Spinal cord (tissue), 10 donors: ENCODE results near the gene CIB4. TPM values are rescaled to one million over a fixed set of nuclear protein-coding genes. Genes with fewer than 3 reads are reported as not detected.

Experiments
- DNase-seq, 6 donors: peaks; one replicate each; pipeline versions ENCODE4 v3.0.0 to v3.0.0-alpha.2; 2013 to 2015; ENCODE audit warnings: low spot score in 6 of 6, low read depth in 4 of 6
- H3K27ac ChIP-seq: one replicate; pipeline ENCODE4 v1.5.1; 2013; ENCODE audit warnings: low read depth, low read length, control low read depth
- H3K27me3 ChIP-seq: one replicate; pipeline ENCODE4 v1.6.1; 2013; ENCODE audit warnings: low read length; ENCODE audit not compliant: control insufficient read depth, insufficient read depth
- H3K36me3 ChIP-seq: one replicate; pipeline ENCODE4 v1.6.1; 2013; ENCODE audit warnings: low read length; ENCODE audit not compliant: control insufficient read depth, insufficient read depth
- H3K4me1 ChIP-seq: one replicate; pipeline ENCODE4 v1.6.1; 2013; ENCODE audit warnings: low read length; ENCODE audit not compliant: control insufficient read depth, insufficient read depth
- H3K4me3 ChIP-seq: one replicate; pipeline ENCODE4 v1.5.1; 2013; ENCODE audit warnings: low read depth, low read length, control low read depth
- H3K9me3 ChIP-seq: one replicate; pipeline ENCODE4 v1.6.1; 2013; ENCODE audit warnings: low read length; ENCODE audit not compliant: control insufficient read depth, insufficient read depth
- WGBS: methylation state at CpG from one replicate; pipeline ENCODE4 v1.1.5; 2013; ENCODE audit warnings: missing lambda C conversion rate; ENCODE audit not compliant: insufficient coverage; 5-methylcytosine and 5-hydroxymethylcytosine counted together
- polyA plus RNA-seq, 2 donors: library from polyadenylated mRNA; unstranded; fragments of 120-200 nt; gene quantifications; one replicate each; pipeline ENCODE4 v1.2.1, GENCODE V29; 2013; ENCODE audit not compliant: insufficient read length in 2 of 2
- total RNA-seq, 2 donors: library from RNA; depleted of rRNA in 1 of 2; stranded (reverse); fragments of 120-200 nt in 1 of 2; fragments of >200 nt in 1 of 2; gene quantifications; one replicate each; pipeline versions ENCODE4 v1.2.3 to v1.2.4, GENCODE V29; 2013 to 2014
- donor health status: healthy.

The CIB4 gene
- total and polyA plus RNA-seq, 4 donors, result 0.27 to 0.83 (median 0.50) TPM; not detected in 1

GRCh38 chr2:26602575-26602974 lies 38.6 kb downstream of the CIB4 start:
- Histone ChIP-seq H3K36me3 (no peaks in the 10 kb centered on the region), H3K27me3 (no peaks in the 10 kb centered on the region), H3K9me3 (no peaks in the 10 kb centered on the region), H3K27ac (no peak overlapping the region), H3K4me3 (no peak overlapping the region), H3K4me1 (peaks cover 3% of the 10 kb centered on the region)
- no peak for DNase-seq
- 81% methylated on average over 2 of the region's 6 CpGs for WGBS

GRCh38 chr2:26599387-26599786 lies 41.8 kb downstream of the CIB4 start:
- Histone ChIP-seq H3K27me3 (no peaks in the 10 kb centered on the region), H3K4me3 (no peak overlapping the region), H3K9me3 (no peaks in the 10 kb centered on the region), H3K27ac (no peak overlapping the region), H3K36me3 (no peaks in the 10 kb centered on the region), H3K4me1 (peaks cover 10% of the 10 kb centered on the region)
- WGBS, result no CpG with 5 or more reads among the region's 2 CpGs
- no peak for DNase-seq

- DNase-seq, result no peak
- peaks cover 10% of the 10 kb centered on the region for H3K4me1 ChIP-seq
- H3K9me3 ChIP-seq, result no peaks in the 10 kb centered on the region
- H3K27me3 ChIP-seq, result no peaks in the 10 kb centered on the region
- H3K4me3 ChIP-seq, result no peak overlapping the region
- H3K36me3 ChIP-seq, result no peaks in the 10 kb centered on the region
- WGBS, result no CpG with 5 or more reads among the region's 4 CpGs
- no peak overlapping the region for H3K27ac ChIP-seq
These were observed 42.2 kb downstream of the CIB4 start for GRCh38 chr2:26598996-26599373.

GRCh38 chr2:26598336-26598995 lies 42.7 kb downstream of the CIB4 start:
- Histone ChIP-seq H3K36me3 (no peaks in the 10 kb centered on the region), H3K27ac (no peak overlapping the region), H3K27me3 (no peaks in the 10 kb centered on the region), H3K4me1 (peaks cover 10% of the 10 kb centered on the region), H3K4me3 (no peak overlapping the region), H3K9me3 (no peaks in the 10 kb centered on the region)
- DNase-seq, result no peak
- WGBS, result 60% methylated on average over 13 of the region's 13 CpGs

- Histone ChIP-seq H3K4me3 (no peak overlapping the region), H3K27me3 (no peaks in the 10 kb centered on the region), H3K36me3 (no peaks in the 10 kb centered on the region), H3K4me1 (peaks cover 10% of the 10 kb centered on the region), H3K9me3 (no peaks in the 10 kb centered on the region), H3K27ac (no peak overlapping the region)
- no CpG with 5 or more reads among the region's 2 CpGs for WGBS
- no peak for DNase-seq
These were observed 44.0 kb downstream of the CIB4 start for GRCh38 chr2:26597197-26597596.

- Histone ChIP-seq H3K27ac (no peak overlapping the region), H3K27me3 (no peaks in the 10 kb centered on the region), H3K36me3 (no peaks in the 10 kb centered on the region), H3K4me3 (no peak overlapping the region), H3K9me3 (no peaks in the 10 kb centered on the region), H3K4me1 (peaks cover 15% of the 10 kb centered on the region)
- WGBS, result 85% methylated on average over 4 of the region's 7 CpGs
- no peak for DNase-seq
These were observed 46.0 kb downstream of the CIB4 start for GRCh38 chr2:26595146-26595545.

GRCh38 chr2:26591619-26592505 lies 49.3 kb downstream of the CIB4 start:
- peaks cover 20% of the 10 kb centered on the region for H3K4me1 ChIP-seq
- H3K27ac ChIP-seq, result no peak overlapping the region
- H3K4me3 ChIP-seq, result no peak overlapping the region
- H3K27me3 ChIP-seq, result peaks cover 3% of the 10 kb centered on the region
- DNase-seq, result no peak
- H3K9me3 ChIP-seq, result no peaks in the 10 kb centered on the region
- H3K36me3 ChIP-seq, result no peaks in the 10 kb centered on the region
- 81% methylated on average over 9 of the region's 12 CpGs for WGBS

- 65% methylated on average over 9 of the region's 11 CpGs for WGBS
- H3K4me3 ChIP-seq, result no peak overlapping the region
These were observed 50.1 kb downstream of the CIB4 start for GRCh38 chr2:26590980-26591618.

GRCh38 chr2:26590508-26590907 lies 50.7 kb downstream of the CIB4 start:
- Histone ChIP-seq H3K9me3 (no peaks in the 10 kb centered on the region), H3K27ac (no peak overlapping the region), H3K4me3 (no peak overlapping the region), H3K36me3 (no peaks in the 10 kb centered on the region), H3K4me1 (peaks cover 18% of the 10 kb centered on the region), H3K27me3 (peaks cover 9% of the 10 kb centered on the region)
- DNase-seq, result peak in 1 of 6 donors; percentile 87
- 46% methylated on average over 5 of the region's 6 CpGs for WGBS

More at GRCh38 chr2:26590980-26591618, 50.1 kb downstream of the CIB4 start:
- Histone ChIP-seq H3K27me3 (peaks cover 6% of the 10 kb centered on the region), H3K4me1 (peaks cover 20% of the 10 kb centered on the region), H3K36me3 (no peaks in the 10 kb centered on the region), H3K9me3 (no peaks in the 10 kb centered on the region), H3K27ac (no peak overlapping the region)
- no peak for DNase-seq
